Epidermal melanocyte (primary cell): ENCODE measurements around the gene ARHGEF1.
"Not testable (repeated sequence)": the region's sequence is repeated elsewhere in the genome, so short reads cannot be mapped to it uniquely, and the experiment has no call there.

Experiments used
- DNase-seq: peaks from one replicate; pipeline ENCODE4 v3.0.0; 2011; ENCODE audit warnings: low spot score; ENCODE audit not compliant: insufficient read length

Gene ARHGEF1

DNA sequence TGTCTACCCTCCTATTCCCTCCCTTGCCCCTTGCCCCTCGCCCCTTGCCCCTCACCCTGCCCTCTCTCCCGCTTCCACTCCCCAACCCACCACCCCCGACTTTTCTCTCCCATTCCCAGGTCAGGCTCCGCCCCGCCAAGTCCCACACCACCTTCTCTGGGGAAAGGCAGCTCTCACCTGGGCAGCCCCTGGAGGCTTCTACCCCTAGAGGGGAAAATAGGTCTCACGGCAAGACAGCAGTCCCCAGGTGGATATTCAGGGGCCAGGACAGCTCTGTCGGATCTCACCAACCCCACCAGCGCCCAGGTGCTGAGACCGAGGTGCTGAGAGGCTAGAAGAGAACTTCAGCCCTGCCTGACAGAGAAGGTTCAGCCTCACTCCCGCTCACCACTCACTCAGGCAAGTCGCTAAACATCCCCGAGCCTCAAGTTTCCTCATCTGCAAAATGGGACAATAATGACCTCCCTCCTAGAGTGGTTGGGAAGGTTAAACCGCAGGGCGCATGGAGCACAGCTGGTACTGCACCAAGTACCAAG is 46.6 kb downstream of the ARHGEF1 start:
- no peak for DNase-seq

DNA sequence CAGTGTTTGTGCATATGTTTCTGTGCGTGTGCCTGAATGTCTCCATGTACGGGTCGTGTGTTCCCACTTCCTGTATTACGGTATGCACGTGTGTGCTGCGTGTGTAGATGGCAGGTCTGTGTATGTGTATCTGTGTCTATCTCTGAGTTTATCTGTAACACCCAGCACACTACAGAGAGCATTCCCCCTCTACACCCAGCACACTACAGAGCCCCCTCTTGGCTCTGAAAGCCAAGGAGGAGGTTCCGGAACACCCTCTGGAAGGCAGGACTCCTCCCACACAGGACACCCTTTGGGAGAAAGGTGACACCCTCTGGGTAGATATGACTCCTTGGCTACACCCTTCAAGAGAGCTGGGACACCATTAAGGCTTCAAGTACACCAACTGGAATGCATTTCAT is 47.3 kb downstream of the ARHGEF1 start:
- DNase-seq, result no peak

DNA sequence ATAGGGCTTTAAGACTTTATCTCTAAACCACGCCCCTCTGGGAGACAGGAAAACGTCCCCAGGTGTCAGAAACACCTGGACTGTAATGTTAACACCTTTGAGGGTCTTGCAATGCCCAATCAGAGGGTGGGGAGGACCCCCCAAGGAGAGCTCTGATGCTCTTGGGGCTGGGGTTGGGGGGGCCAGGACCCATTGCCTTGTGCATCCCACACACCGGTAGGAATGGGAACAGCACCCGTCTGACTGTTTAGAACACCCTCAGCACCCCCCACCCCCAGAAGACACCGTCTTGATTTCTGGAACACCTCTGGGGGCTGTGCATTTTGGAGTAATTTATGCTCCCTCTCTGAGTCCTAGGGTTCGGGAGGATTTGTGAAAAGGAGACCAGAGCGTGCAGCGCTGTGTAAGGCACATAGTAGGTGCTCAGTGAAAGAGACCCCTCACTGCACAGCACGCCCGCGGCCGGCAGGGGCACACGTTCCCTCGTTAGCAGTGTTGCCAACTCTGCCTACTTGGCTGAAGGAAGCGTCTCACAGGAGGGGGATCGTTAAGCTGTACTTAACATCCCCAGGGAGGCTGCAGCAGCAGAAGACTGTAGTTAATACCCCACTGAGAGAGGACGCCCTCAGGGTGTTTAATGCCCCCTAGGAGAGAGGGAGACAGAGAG is 48.1 kb downstream of the ARHGEF1 start:
- no peak for DNase-seq

DNA sequence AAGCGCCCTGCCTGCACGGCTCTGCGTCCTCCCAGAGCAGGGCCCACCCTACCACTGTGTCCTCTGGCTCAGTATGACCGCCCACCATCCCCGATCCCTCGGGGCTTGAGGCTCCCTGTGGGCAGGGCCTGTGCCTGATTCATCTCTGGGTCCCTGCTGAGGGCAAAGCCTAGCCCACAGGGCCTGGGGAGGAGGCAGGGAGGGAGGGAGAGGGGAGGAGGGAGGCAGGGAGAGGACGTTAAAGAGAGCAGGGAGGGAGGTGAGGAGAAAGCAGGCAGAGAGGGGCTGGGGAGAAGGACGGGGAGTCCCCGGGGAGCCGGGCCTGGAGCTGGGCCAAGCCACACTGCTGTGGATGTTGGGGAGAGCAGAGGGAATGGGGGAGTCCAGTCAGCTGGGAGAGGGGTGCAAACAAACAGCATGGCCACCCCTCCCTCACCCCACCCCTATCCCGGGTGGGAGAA is 49.3 kb downstream of the ARHGEF1 start:
- no peak for DNase-seq

DNA sequence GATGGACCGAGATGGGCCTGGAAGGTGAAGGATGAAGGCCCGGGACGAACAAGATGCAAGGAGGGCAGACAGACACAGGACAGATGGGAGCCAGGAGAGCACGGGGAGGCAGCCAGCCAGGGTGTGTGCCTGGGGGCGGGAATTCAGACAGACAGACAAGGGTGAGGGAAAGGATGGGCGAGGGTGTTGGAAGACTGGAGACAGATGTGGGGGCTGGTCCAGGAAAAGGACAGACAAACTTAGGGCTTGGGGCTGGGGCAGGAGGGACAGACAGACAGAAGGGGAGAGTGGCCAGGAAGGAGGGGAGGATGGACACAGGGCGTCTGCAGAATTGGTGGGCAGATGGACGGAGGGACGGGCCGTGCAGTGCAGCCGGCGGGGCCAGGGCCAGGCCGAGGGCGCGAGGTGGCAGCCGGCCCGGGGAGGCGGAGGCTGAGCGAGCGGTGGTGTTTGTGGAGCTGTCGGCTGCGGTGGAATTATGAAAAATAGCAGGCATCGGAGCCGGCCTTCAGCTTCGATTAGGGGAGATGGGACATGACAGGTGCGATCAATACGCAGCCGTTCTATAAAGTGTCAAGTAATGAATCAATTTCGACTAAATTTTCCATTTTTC is 49.8 kb downstream of the ARHGEF1 start:
- DNase-seq, result no peak

DNA sequence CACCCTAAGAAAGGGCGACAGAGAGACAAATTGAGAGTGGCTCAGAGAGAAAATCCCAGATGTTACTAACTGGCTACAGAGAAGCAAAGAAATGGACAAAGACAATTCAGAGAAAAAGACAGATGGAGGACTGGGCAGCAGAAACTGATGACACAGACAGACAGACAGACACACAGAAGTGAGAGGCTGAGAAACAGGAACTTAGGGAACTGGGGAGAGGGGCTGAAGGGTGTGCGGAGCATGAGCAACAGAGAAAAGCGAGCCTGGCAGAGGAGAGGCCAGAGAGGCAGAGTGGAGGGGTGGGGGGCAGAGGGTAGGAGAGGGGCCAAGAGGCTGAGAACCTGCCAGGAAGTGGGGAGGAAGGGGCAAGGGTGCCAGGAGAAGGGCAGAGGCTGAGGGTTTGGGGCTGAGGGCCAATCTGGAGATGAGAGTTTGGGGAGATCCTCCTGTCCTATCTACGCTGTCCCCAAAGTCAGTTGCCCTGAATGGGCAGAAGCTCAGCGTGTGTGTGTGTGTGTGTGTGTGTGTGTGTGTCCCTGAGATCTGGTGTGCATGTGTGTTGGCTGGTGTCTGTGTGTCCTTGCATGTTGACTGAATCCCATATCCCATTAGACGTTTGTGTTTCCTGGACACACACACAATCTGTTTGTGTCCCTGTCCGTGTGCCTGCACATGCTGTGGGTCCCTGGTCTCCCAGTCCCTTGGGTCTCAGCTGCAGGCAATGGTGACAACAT is 50.9 kb downstream of the ARHGEF1 start:
- no peak for DNase-seq

DNA sequence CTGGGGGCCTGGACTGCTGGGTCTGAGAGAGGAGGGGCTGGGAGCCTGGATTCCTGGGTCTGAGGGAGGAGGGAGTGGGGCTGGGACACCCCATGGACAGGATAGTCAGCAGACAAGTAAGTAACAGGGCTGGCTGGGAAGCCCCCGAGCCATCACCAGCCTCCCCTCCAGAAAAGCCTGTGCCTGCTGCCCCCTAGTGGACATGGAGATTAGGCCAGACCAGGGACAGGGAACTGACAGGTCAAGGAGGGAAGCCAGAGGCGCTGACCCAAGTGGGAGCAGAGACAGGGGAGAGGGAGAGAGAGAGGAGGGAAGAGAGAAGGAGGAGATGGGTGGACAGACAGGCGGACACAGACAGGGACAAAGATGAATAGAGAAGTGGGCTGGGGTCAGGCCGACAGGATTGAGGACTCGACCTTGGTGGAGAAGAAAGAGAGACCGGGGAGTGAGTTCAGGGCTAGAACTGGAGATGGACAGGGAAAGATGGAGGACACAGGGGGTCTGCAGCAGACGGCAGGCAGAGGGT is 51.9 kb downstream of the ARHGEF1 start:
- DNase-seq, result peak; percentile 92

DNA sequence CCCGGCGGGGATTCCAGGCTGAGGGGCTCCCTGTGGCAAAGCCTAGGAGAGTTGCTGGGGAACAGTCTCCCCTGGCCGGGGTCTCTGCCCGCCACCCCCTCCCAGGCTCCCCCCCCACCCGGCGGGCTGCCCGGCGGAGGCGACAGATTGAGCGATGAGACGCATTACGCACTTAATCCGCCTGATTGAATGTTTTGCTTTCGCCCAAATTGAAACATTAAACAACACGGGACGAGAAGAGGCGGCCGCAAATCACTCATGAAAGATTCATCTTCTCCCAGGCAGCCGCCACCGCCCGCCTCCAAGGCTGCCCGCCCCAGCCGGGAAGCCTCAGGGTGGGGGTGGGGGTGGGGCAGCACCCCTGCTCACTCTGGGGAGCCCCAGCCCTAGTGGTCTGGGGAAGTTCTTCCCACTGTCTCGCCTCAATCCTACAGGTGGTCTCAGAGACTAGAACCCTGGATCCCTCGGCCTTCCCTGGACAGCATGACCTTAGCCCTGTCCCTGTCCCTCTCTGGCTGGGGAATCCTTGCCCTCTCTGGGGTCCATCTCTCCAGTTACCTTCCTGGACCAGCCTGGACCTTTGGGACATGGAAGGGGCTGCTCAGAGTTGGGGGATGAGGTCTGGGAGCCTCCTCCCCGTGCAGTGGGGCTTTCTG is 52.9 kb downstream of the ARHGEF1 start:
- no peak for DNase-seq

DNA sequence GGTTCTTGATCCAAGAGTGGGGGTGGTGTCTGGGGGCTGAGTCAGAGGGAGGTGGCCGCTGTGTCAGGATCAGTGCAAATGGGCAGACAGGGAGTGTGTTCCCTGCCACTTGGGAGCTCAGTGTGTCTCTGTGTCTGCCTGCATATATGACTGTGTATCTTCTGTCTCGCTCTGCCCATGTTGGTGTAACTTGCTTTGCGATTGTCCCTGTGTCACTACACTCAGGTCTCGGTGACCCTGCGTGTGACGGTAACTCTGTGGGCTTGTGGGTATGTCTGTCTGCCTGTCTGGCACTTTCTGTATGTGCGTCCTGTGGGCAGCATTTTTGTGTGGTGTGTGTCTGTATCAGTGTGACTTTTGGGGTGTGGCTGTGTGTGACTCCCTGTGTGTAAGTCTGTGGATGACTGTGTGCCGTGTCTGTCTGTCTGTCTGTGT is 53.4 kb downstream of the ARHGEF1 start:
- no peak for DNase-seq

DNA sequence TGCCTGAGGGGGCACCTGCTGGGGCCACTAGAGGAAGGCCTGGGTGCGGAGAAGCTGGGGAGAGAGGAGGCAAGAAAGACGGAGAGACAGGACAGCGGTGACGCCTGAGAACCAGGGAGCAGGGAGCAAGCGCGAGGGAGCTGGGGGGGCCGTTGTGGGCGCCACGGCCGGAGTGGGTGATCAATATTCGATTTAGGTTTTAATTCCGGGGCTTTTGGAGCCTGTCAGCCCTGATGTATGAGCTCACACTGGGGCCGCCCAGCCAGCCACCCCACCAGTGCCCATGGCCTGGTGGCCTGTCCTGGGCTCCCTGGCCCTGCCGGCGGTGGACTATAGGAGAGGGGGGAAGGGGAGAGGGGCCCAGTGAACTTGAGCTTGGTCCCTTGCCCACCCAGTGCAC is 54.0 kb downstream of the ARHGEF1 start:
- DNase-seq, result no peak

DNA sequence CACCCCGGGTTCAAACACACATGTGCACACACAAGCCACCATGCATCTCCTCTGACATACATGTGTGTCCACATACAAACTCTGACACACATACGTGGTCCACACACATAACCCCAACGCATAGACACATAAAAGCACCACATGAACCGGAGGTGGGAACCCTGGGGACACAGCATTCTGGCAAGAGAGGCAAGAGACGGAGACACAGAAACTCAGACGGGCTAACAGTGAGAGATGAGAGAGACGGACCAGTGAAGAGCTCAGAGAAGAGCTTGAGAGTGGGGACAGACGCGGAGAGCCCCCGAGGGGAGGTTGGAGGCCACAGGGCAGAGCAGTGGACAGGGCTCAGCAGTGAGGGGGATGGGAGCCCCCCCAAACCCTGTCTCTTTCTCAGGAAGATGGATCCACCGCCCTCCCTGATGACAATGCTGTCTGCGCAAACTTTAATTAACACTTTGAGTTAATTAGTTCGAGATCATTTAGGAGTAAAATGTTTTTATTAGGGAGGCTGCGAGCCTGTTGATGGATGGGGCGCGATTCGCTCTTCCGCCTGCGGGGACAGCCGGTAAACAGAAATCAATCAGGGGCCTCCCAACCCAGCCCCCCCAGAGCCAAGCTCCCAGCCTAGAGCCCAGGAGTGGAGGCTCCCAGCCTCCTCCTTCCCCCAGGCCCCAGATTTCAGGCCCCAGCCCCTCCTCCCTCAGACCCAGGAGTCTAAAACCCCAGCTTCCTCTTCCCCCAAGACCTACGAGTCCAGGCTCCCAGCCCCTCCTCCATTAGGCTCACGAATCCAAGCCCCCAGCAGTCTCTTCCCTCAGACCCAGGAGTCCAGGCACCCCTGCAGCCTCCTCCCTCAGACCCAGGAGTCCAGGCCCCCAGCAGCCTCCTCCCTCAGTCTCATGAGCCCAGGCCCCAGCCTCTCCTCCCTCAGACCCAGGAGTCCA is 54.8 kb downstream of the ARHGEF1 start:
- no peak for DNase-seq

DNA sequence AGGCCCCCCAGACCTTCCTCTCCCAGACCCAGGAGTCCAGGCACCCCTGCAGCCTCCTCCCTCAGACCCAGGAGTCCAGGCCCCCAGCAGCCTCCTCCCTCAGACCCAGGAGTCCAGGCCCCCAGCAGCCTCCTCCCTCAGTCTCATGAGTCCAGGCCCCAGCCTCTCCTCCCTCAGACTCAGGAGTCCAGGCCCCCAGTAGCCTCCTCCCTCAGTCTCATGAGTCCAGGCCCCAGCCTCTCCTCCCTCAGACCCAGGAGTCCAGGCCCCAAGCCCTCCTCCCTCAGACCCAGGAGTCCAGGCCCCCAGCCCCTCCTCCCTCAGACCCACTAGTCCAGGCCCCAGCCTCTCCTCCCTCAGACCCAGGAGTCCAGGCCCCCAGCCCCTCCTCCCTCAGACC is 56.2 kb downstream of the ARHGEF1 start:
- DNase-seq, result not testable (repeated sequence)

DNA sequence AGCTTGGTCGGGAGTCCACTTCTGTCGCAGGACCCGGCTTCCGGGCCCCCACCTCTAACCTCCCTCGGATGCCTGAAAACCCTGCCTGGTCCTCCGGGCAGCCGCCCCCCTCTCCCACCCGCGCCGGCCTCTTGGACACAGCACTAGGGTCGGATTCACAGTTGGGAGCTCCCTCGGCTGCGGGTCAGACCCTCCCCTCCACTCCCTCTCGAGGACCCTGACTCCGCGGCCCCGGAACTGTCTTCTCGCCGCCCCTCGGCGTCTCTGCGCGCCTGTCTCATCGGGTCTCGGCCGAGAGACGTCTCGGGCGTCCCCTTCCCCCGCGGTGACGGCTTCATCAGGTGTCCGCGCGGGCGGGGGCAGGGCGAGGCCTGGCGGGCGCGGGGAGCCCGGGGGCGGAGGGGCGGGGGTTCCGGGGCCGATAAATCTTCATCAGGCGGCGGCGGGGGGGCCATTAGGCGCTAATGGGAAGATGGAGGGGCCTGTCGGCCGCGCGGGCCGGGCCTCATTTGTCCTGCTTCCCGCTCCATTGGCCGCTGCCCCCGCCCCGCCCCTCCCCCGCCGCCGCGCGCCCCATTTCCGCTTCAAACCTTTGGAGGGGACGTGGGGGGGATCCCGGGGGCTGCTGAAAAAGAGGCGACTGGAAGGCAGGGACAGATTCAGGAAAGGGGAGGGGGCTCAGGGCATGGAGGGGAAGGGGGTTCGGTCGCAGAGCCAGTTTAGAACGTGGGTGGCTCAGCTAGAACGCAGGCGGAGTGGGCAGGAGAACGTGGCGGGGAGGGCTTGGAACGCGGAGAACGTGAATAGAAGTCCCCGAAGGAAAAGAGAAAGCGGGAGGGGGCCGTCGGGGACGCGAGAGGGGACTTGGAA is 57.1 kb downstream of the ARHGEF1 start:
- DNase-seq, result no peak

DNA sequence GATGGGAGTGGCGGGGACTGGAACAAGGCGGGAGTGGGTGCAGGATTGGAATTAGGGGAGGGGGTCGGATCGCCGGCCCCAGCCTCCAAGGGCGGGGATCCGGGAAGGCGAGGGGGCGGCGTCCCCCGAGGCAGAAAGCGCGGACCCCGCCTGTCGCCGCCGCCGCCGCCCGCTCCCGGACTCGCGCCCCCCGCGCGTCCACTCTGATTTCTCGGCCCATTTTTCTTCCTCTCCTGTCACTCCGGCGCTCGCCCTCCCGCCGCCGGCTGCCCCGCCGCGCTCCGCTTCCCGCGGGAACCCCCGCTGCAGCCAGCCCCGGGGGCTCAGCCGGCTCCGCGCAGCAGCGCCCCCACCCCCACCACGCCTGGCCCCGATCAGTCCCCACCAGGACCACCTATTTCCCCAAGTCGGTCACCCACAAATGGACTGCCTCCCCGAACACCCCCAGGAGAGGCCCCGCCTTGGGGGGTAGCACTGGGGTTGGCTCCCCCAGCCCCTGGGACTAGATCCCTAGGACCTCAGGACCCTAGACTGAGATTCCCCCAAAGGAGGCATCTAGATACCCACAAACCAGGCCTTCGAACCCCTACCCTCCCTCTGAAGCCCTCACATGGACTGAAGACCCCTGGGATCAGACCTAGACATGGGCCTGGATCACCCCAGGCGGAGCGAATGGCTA is 57.9 kb downstream of the ARHGEF1 start:
- DNase-seq, result no peak

DNA sequence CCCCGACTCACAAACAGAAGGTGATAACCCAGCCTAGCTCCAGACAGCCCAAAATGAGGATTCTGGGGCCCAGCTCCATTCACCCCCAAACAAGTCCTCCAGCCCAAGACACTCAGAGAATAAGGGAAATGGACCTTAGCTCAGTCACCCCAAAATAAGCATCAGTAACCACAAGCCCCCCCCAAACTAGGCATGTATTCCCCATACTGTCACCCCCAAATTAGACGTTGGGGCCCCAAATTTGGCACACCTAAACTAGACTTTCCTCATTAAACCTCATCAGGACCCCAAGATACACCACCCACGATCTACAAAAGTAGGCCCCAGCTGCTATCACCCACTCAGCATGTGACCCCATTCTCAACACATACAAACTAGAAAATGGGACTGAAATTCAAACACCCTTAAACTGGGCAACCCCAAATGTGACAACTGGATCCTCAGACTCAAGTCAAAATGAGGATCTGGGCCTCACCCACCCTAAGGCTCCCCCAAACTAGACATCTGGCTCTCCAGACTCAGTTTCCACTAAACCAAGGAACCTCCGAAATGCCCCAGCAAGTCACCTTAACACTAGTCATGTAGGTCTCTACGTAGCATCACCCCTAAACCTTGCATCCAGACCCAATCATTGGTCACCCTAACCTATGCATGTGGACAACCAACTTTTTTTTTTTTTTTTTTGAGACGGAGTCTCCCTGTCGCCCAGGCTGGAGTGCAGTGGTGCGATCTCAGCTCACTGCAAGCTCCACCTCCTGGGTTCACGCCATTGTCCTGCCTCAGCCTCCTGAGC is 58.6 kb downstream of the ARHGEF1 start:
- DNase-seq, result no peak

DNA sequence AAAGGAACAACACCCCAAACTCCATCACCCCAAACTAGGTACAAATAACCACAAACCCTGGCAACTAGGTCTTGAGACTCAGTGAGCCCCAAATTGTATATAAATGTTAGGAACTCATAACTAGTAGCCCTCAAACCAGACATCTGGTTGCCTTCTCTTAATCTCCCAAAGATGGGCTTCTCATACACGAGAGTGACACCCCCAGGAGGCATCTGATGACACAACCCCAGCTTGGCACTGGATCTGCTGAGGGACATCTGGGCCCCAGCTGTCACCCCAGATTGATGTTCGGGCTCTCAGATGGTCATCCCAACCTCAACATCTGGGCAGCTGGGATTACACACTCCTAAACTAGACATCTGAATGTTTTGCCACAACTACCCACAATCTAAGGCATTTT is 61.4 kb downstream of the ARHGEF1 start:
- peak; percentile 78 for DNase-seq

DNA sequence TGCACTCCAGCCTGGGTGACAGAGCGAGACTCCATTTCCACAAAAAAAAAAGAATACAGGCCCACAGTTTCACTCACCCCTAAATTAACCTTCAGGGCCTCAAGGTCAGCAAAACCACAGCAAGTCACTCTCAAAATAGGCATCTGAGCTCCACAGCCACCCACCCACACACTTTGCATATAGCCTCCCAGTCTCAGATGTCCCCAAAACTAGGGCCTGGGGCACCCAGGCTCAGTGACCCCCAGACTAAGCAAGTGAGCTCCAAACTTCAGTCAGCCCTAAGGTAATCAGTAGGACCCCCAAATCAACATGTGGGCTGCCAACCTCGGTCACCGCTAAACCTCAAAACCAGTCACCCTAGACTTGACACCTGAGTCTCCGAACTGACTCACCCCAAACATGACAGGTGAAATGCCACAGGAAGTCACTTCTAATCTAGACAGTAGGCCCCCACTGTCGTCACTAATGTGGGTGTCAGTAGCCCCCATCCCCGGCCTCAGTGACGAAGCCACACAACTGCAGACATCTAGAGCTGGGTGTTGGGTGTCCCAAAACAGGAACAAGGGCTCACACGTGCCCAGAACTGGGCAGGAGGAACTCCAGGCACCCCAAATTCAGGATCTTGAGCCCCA is 62.3 kb downstream of the ARHGEF1 start:
- no peak for DNase-seq

DNA sequence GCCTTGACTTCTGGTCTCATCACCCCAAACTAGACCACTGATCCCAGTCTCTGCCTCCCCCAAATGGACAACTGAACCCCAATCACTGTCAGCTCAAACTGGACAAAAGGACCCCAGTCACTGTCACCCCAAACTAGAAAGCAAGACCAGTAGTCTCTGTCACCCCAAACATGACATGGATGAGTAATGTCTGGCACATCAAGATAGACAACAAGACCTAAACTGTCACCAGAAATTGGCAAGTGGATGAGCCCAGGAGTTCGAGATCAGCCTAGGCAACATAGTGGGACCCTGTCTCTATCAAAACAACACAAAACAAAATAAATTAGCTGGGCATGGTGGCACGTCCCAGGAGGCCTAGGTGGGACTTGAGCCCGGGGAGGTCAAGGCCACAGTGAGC is 64.1 kb downstream of the ARHGEF1 start:
- no peak for DNase-seq
